ENCODE measurements around the gene PLXNA1.

DNA sequence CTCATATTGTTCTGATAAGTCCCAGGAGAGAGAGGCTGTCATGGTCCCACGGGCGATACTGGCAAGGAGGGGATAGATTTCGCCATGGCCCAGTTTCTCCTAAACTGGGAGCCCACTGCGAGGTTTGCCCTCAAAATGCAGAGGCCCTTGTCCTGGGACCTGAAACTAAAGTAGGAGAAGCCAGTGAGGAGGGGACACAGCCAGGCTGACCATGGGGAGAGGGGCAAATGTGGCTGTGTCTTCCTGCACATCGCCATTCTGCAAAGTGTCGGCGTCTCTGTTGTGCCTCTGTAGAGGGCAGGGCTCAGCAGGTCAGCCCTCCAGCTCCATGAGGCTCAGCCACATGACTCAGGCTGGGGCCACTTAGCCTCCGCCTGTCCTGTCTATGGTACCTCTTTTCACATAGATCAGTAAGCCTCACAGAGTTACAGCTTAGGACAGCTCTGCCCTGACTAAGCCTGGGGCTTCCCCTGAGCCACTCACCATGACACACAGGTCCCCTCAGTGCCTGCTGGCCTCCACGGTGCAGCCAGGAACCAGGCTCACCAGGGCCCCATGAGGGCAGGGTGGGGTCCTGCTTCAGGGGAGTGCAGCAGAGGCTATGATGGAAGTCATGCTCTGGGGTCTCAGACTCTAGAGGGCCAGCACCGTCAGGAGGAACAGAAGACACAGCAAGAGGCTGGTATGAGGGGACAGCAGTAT lies 28.6 kb upstream of the PLXNA1 start:
- TF ChIP-seq CTCF (tag by site-specific recombination; IDR thresholded peaks at IDR 0.05), result no peak
- TF ChIP-seq ZNF514 (tag by site-specific recombination; IDR thresholded peaks at IDR 0.05), result no peak
- TF ChIP-seq, protein P1, sequence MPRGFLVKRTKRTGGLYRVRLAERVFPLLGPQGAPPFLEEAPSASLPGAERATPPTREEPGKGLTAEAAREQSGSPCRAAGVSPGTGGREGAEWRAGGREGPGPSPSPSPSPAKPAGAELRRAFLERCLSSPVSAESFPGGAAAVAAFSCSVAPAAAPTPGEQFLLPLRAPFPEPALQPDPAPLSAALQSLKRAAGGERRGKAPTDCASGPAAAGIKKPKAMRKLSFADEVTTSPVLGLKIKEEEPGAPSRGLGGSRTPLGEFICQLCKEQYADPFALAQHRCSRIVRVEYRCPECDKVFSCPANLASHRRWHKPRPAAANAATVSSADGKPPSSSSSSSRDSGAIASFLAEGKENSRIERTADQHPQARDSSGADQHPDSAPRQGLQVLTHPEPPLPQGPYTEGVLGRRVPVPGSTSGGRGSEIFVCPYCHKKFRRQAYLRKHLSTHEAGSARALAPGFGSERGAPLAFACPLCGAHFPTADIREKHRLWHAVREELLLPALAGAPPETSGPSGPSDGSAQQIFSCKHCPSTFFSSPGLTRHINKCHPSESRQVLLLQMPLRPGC (tag by site-specific recombination; IDR thresholded peaks at IDR 0.05), result no peak
- TF ChIP-seq ZSCAN18 (tag by site-specific recombination; IDR thresholded peaks at IDR 0.05), result no peak
- no peak for TF ChIP-seq ZNF549 (tag by site-specific recombination; IDR thresholded peaks at IDR 0.05)
- no peak for TF ChIP-seq BCL11A (tag by site-specific recombination; IDR thresholded peaks at IDR 0.05; ENCODE audit: low read depth)
- no peak for TF ChIP-seq ZNF548 (tag by site-specific recombination; IDR thresholded peaks at IDR 0.05)
- no peak for TF ChIP-seq ZNF785 (tag by site-specific recombination; IDR thresholded peaks at IDR 0.05)
- no peak for TF ChIP-seq ZNF747 (tag by site-specific recombination; IDR thresholded peaks at IDR 0.05)
- no peak for TF ChIP-seq ZNF121 (tag by site-specific recombination; IDR thresholded peaks at IDR 0.05)
- no peak for TF ChIP-seq ZNF792 (tag by site-specific recombination; IDR thresholded peaks at IDR 0.05)
- TF ChIP-seq ZNF140 (tag by site-specific recombination; IDR thresholded peaks at IDR 0.05), result no peak
- no peak for TF ChIP-seq YY1 (tag by site-specific recombination; IDR thresholded peaks at IDR 0.05)

Data from HEK293 (cell line).